Caco-2 (cell line): ENCODE data around the gene FTCD. TPM values are rescaled to one million over a fixed set of nuclear protein-coding genes. Genes with fewer than 3 reads are reported as not detected.
"Not testable (repeated sequence)": the region's sequence is repeated elsewhere in the genome, so short reads cannot be mapped to it uniquely, and the experiment has no call there.

Experiments
- BruUV-seq: library from RNA; stranded (reverse); fragments of 400-500 nt; replicated peaks from 2 replicates; lab custom pipeline; 2021; lab: Mats Ljungman, UMichigan
- CTCF ChIA-PET: fragments of 300-600 bp; sonication (Branson Sonifier 250); formaldehyde crosslinking; loops from one replicate; lab custom pipeline; 2022; ENCODE audit warnings: antibody characterized with exemption; lab: Charles Lee
- POLR2A ChIA-PET: fragments of 300-600 bp; sonication (Branson Sonifier 250); formaldehyde crosslinking; loops from one replicate; lab custom pipeline; 2022; ENCODE audit warnings: antibody characterized with exemption; lab: Charles Lee
- DNase-seq, 2 experiments: peaks; one replicate each; pipeline versions ENCODE4 v3.0.0 to v3.0.0-alpha.2; 2020 to 2022
- H3K27me3 ChIP-seq: replicated peaks from 2 replicates; pipeline ENCODE4 v1.6.0; 2011; ENCODE audit warnings: low read length; ENCODE audit not compliant: control insufficient read depth, insufficient read depth
- H3K36me3 ChIP-seq: 2 replicates; pipeline ENCODE4 v1.5.1; 2011; ENCODE audit warnings: low read length; ENCODE audit not compliant: control insufficient read depth, insufficient read depth
- H3K4me1 ChIP-seq: fragments of 250-450 bp; sonication (Bioruptor Pico); 2 replicates; pipeline ENCODE4 v1.5.1; 2020; ENCODE audit warnings: mild to moderate bottlenecking
- H3K4me3 ChIP-seq: 2 replicates; pipeline ENCODE4 v1.5.1; 2011; ENCODE audit warnings: low read depth, mild to moderate bottlenecking, control low read depth, low read length
- H3K9me3 ChIP-seq: fragments of 250-450 bp; sonication (Bioruptor Pico); 2 replicates; pipeline ENCODE4 v1.5.1; 2020; ENCODE audit warnings: mild to moderate bottlenecking, moderate library complexity
- H3K27ac Mint-ChIP-seq: one replicate; pipeline ENCODE4 v1.8.0; 2022; ENCODE audit warnings: mixed read lengths; ENCODE audit not compliant: unreplicated experiment
- H3K27me3 Mint-ChIP-seq: one replicate; pipeline ENCODE4 v1.8.0; 2022; ENCODE audit warnings: mixed read lengths; ENCODE audit not compliant: insufficient read depth, unreplicated experiment
- H3K36me3 Mint-ChIP-seq: one replicate; pipeline ENCODE4 v1.8.0; 2022; ENCODE audit warnings: mild to moderate bottlenecking, mixed read lengths; ENCODE audit not compliant: insufficient read depth, unreplicated experiment
- H3K4me1 Mint-ChIP-seq: one replicate; pipeline ENCODE4 v1.8.0; 2022; ENCODE audit warnings: low read depth, mixed read lengths; ENCODE audit not compliant: unreplicated experiment
- H3K4me3 Mint-ChIP-seq: one replicate; pipeline ENCODE4 v1.8.0; 2022; ENCODE audit warnings: mild to moderate bottlenecking, moderate library complexity, mixed read lengths; ENCODE audit not compliant: unreplicated experiment
- H3K9me3 Mint-ChIP-seq: one replicate; pipeline ENCODE4 v1.8.0; 2022; ENCODE audit warnings: mixed read lengths; ENCODE audit not compliant: unreplicated experiment
- CTCF ChIP-seq, 2 experiments: fragments of 200-600 bp in 1 of 2; IDR thresholded peaks; 1 replicate in 1 of 2; 2 replicates in 1 of 2; pipeline versions ENCODE4 v1.5.1 to v1.8.0; 2011 to 2022; ENCODE audit warnings: antibody characterized with exemption in 1 of 2, control low read depth in 1 of 2, inconsistent platforms in 1 of 2, low read depth in 1 of 2, low read length in 1 of 2, mild to moderate bottlenecking in 1 of 2, moderate library complexity in 1 of 2; ENCODE audit not compliant: insufficient read depth in 1 of 2, severe bottlenecking in 1 of 2, unreplicated experiment in 1 of 2
- intact Hi-C: fragments of 100-400 bp; cut with micrococcal nuclease; formaldehyde crosslinking; loops from one replicate; pipeline ENCODE4 v1.10.0; 2022; ENCODE audit not compliant: unreplicated experiment
- total RNA-seq: library from RNA; stranded (reverse); gene quantifications from 2 replicates; pipeline ENCODE4 v1.2.3, GENCODE V29; 2022

FTCD gene
- total RNA-seq, 1 experiment from 2014 or later: 3.5 TPM

- no peaks in the 10 kb centered on the region for H3K27me3 Mint-ChIP-seq
- H3K9me3 Mint-ChIP-seq: peaks cover 24% of the 10 kb centered on the region
- Histone ChIP-seq H3K4me3 (no peak overlapping the region), H3K27me3 (no peaks in the 10 kb centered on the region), H3K4me1 (no peaks in the 10 kb centered on the region), H3K36me3 (no peaks in the 10 kb centered on the region), H3K9me3 (peaks cover 9% of the 10 kb centered on the region; the same call in 1 of the 2 replicates)
- ChIA-PET CTCF (no interaction called here), POLR2A (no interaction called here)
- no peak overlapping the region for H3K27ac Mint-ChIP-seq
- intact Hi-C loops: no loop called here
- no peak overlapping the region for H3K4me3 Mint-ChIP-seq
- BruUV-seq: no TSS peak
- no peaks in the 10 kb centered on the region for H3K36me3 Mint-ChIP-seq
- no peak for TF ChIP-seq CTCF (IDR thresholded peaks at IDR 0.05; ENCODE audit: insufficient read depth in 1 of 2, low read depth in 1 of 2, low read length in 1 of 2, severe bottlenecking in 1 of 2, unreplicated experiment in 1 of 2)
- peak in 1 of 2 experiments; percentile 22 for DNase-seq
- no peaks in the 10 kb centered on the region for H3K4me1 Mint-ChIP-seq
These were observed 44.7 kb downstream of the FTCD start for GRCh38 chr21:46110499-46111192.

- H3K4me3 Mint-ChIP-seq: no peak overlapping the region
- H3K9me3 Mint-ChIP-seq: peaks cover 33% of the 10 kb centered on the region
- no peak overlapping the region for H3K27ac Mint-ChIP-seq
- no peaks in the 10 kb centered on the region for H3K36me3 ChIP-seq
- no peaks in the 10 kb centered on the region for H3K27me3 ChIP-seq
- BruUV-seq: no TSS peak
- no peak for DNase-seq
- H3K27me3 Mint-ChIP-seq: no peaks in the 10 kb centered on the region
- H3K4me1 Mint-ChIP-seq: no peaks in the 10 kb centered on the region
- no peak overlapping the region for H3K4me3 ChIP-seq
- intact Hi-C loops: no loop called here
- no peaks in the 10 kb centered on the region for H3K4me1 ChIP-seq
- no peak for TF ChIP-seq CTCF (IDR thresholded peaks at IDR 0.05; ENCODE audit: insufficient read depth in 1 of 2, low read depth in 1 of 2, low read length in 1 of 2, severe bottlenecking in 1 of 2, unreplicated experiment in 1 of 2)
- peaks cover 9% of the 10 kb centered on the region; the same call in 1 of the 2 replicates for H3K9me3 ChIP-seq
- ChIA-PET CTCF (no interaction called here), POLR2A (no interaction called here)
- no peaks in the 10 kb centered on the region for H3K36me3 Mint-ChIP-seq
These were observed 45.8 kb downstream of the FTCD start for GRCh38 chr21:46109313-46110221.

GRCh38 chr21:46108827-46109312 is 46.5 kb downstream of the FTCD start:
- Mint-ChIP-seq H3K4me3 (no peak overlapping the region), H3K36me3 (no peaks in the 10 kb centered on the region), H3K9me3 (peaks cover 40% of the 10 kb centered on the region), H3K27ac (no peak overlapping the region), H3K4me1 (no peaks in the 10 kb centered on the region), H3K27me3 (peaks cover 5% of the 10 kb centered on the region)
- H3K4me1 ChIP-seq: no peaks in the 10 kb centered on the region
- DNase-seq: no peak
- intact Hi-C loops: no loop called here
- CTCF ChIA-PET: no interaction called here
- POLR2A ChIA-PET: no interaction called here
- H3K36me3 ChIP-seq: no peaks in the 10 kb centered on the region
- no peaks in the 10 kb centered on the region for H3K27me3 ChIP-seq
- no peak overlapping the region for H3K4me3 ChIP-seq
- no peak for TF ChIP-seq CTCF (IDR thresholded peaks at IDR 0.05; ENCODE audit: insufficient read depth in 1 of 2, low read depth in 1 of 2, low read length in 1 of 2, severe bottlenecking in 1 of 2, unreplicated experiment in 1 of 2)
- BruUV-seq: no TSS peak
- H3K9me3 ChIP-seq: peaks cover 9% of the 10 kb centered on the region; the same call in 1 of the 2 replicates

- H3K27me3 ChIP-seq, H3K36me3 ChIP-seq, CTCF ChIA-PET, H3K36me3 Mint-ChIP-seq, H3K4me3 ChIP-seq, POLR2A ChIA-PET, H3K27me3 Mint-ChIP-seq, H3K4me3 Mint-ChIP-seq, DNase-seq, H3K4me1 Mint-ChIP-seq, intact Hi-C loops, H3K27ac Mint-ChIP-seq, H3K4me1 ChIP-seq, BruUV-seq: not testable (repeated sequence)
- peaks cover 55% of the 10 kb centered on the region for H3K9me3 Mint-ChIP-seq
- peaks cover 19% of the 10 kb centered on the region; the same call in 1 of the 2 replicates for H3K9me3 ChIP-seq
These were observed 48.0 kb downstream of the FTCD start for GRCh38 chr21:46107376-46107775.
